Breast epithelium (tissue), 4 donors: ENCODE measurements around the gene VPS13D. TPM values are rescaled to one million over a fixed set of nuclear protein-coding genes. Genes with fewer than 3 reads are reported as not detected.
"Not testable (repeated sequence)": the region's sequence is repeated elsewhere in the genome, so short reads cannot be mapped to it uniquely, and the experiment has no call there.

Experiments
- DNase-seq, 2 donors: peaks; one replicate each; pipeline ENCODE4 v3.0.0-alpha.2; 2019; ENCODE audit warnings: low spot score in 2 of 2
- H3K27ac ChIP-seq, 2 donors: fragments of 200-600 bp; sonication (generic) in 1 of 2; one replicate each; pipeline ENCODE4 v1.5.1; 2016 to 2019; ENCODE audit warnings: mild to moderate bottlenecking in 1 of 2
- H3K27me3 ChIP-seq, 2 donors: fragments of 200-600 bp; sonication (generic) in 1 of 2; one replicate each; pipeline versions ENCODE4 v1.5.1 to v1.6.0; 2017 to 2019; ENCODE audit warnings: control low read depth in 1 of 2, mild to moderate bottlenecking in 1 of 2
- H3K36me3 ChIP-seq: fragments of 200-600 bp; one replicate; pipeline ENCODE4 v1.5.1; 2019
- H3K4me1 ChIP-seq, 2 donors: fragments of 200-600 bp; sonication (generic); one replicate each; pipeline ENCODE4 v1.5.1; 2016 to 2019; ENCODE audit warnings: control low read depth in 1 of 2
- H3K4me3 ChIP-seq, 3 donors: fragments of 200-600 bp; sonication (generic); 1 replicate in 2 of 3; 2 replicates in 1 of 3; pipeline ENCODE4 v1.5.1; 2016 to 2019; ENCODE audit warnings: mild to moderate bottlenecking in 3 of 3, moderate library complexity in 2 of 3
- H3K9me3 ChIP-seq, 2 donors: fragments of 200-600 bp; sonication (generic) in 1 of 2; one replicate each; pipeline ENCODE4 v1.5.1; 2016 to 2019; ENCODE audit warnings: control low read depth in 1 of 2
- CTCF ChIP-seq, 3 donors: fragments of 450-650 bp; IDR thresholded peaks; one replicate each; pipeline ENCODE4 v1.5.1; 2016 to 2017; ENCODE audit warnings: antibody characterized with exemption in 3 of 3, mild to moderate bottlenecking in 3 of 3, moderate library complexity in 3 of 3
- POLR2A ChIP-seq: fragments of 450-650 bp; IDR thresholded peaks from one replicate; pipeline ENCODE4 v1.6.1; 2016; ENCODE audit warnings: antibody characterized with exemption, mild to moderate bottlenecking, moderate library complexity
- POLR2AphosphoS5 ChIP-seq, 3 donors: sonication (generic); formaldehyde crosslinking; IDR thresholded peaks; one replicate each; pipeline ENCODE4 v1.6.1; 2017; ENCODE audit warnings: antibody characterized with exemption in 3 of 3
- intact Hi-C: fragments of 100-400 bp; cut with DNase I; formaldehyde crosslinking; loops from one replicate; pipeline ENCODE4 v1.15.1; 2023; ENCODE audit warnings: low total_unique reads
- total RNA-seq, 3 donors: library from RNA; depleted of rRNA; stranded (reverse); fragments of >200 nt; gene quantifications; one replicate each; pipeline ENCODE4 v1.1.0, GENCODE V29; 2016

VPS13D gene
- total RNA-seq, 3 donors from 2014 or later: 73.9 to 115 (median 96.4) TPM

- Histone ChIP-seq H3K9me3 (no peaks in the 10 kb centered on the region), H3K4me3 (peak overlapping the region in 1 of 3 donors; percentile 17), H3K27me3 (no peaks in the 10 kb centered on the region), H3K27ac (peak overlapping the region; percentile 8 to 64), H3K4me1 (no peaks in the 10 kb centered on the region), H3K36me3 (no peaks in the 10 kb centered on the region)
- TF ChIP-seq CTCF (IDR thresholded peaks at IDR 0.05) (no peak), POLR2A (no peak), POLR2AphosphoS5 (IDR thresholded peaks at IDR 0.05) (peak in 2 of 3 donors; percentile 63 to 66)
- no peak for DNase-seq
- intact Hi-C loops: no loop called here
Observed at GRCh38 chr1:12518931-12519692, 289.3 kb downstream of the VPS13D start.

DNA sequence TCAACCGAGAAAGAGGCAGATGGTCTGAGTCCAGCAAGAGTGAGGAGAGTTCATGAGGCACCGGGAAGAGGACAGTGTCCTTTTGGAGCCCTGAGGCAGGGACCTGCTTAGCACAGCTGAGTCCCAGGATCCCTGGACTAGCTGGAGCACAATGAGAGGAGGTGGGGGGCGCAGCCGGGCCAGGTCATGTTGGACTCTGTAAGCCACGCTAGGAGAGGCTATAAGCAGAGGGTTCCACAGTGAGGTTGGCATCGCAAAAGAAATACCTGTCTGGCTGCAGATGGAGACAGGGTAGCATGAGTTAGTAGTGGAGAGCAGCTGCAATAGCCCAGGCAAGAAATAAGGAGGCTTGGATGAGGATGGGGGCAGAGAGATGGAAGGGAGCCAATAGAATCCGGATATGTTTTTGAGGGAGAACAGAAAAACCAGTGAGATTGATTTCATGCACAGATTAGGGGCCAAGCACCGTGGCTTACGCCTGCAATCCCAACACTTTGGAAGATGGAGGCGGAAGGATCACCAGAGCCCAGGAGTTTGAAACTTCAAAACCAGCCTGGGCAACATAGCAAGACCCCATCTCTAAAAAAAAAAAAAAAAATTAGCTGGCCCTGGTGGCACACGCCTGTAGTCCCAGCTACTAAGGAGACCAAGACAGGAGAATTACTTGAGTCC lies 290.0 kb downstream of the VPS13D start:
- intact Hi-C loops: no loop called here
- DNase-seq: no peak
- TF ChIP-seq POLR2A (no peak), CTCF (IDR thresholded peaks at IDR 0.05) (no peak), POLR2AphosphoS5 (IDR thresholded peaks at IDR 0.05) (no peak)
- Histone ChIP-seq H3K9me3 (no peaks in the 10 kb centered on the region), H3K27ac (peak overlapping the region in 1 of 2 donors; percentile 64), H3K4me3 (no peak overlapping the region), H3K36me3 (no peaks in the 10 kb centered on the region), H3K4me1 (no peaks in the 10 kb centered on the region), H3K27me3 (no peaks in the 10 kb centered on the region)

- no peak overlapping the region for H3K4me3 ChIP-seq
- H3K36me3 ChIP-seq: no peaks in the 10 kb centered on the region
- no peaks in the 10 kb centered on the region for H3K9me3 ChIP-seq
- no peak for TF ChIP-seq POLR2AphosphoS5 (IDR thresholded peaks at IDR 0.05)
- TF ChIP-seq POLR2A: no peak
- no peak for TF ChIP-seq CTCF (IDR thresholded peaks at IDR 0.05)
- no peaks in the 10 kb centered on the region for H3K4me1 ChIP-seq
- H3K27me3 ChIP-seq: no peaks in the 10 kb centered on the region
- no peak overlapping the region for H3K27ac ChIP-seq
- DNase-seq: no peak
- intact Hi-C loops: no loop called here
Observed at GRCh38 chr1:12521096-12521495, 291.3 kb downstream of the VPS13D start.

GRCh38 chr1:12522780-12523179 lies 292.9 kb downstream of the VPS13D start:
- H3K27ac ChIP-seq, H3K4me3 ChIP-seq, DNase-seq, H3K9me3 ChIP-seq, intact Hi-C loops, H3K27me3 ChIP-seq, H3K4me1 ChIP-seq, H3K36me3 ChIP-seq: not testable (repeated sequence)

GRCh38 chr1:12524266-12524665 lies 294.4 kb downstream of the VPS13D start:
- no peak overlapping the region for H3K27ac ChIP-seq
- H3K4me3 ChIP-seq: no peak overlapping the region
- intact Hi-C loops: no loop called here
- DNase-seq: no peak
- H3K27me3 ChIP-seq: no peaks in the 10 kb centered on the region
- H3K9me3 ChIP-seq: no peaks in the 10 kb centered on the region
- TF ChIP-seq POLR2A: no peak
- no peak for TF ChIP-seq POLR2AphosphoS5 (IDR thresholded peaks at IDR 0.05)
- no peak for TF ChIP-seq CTCF (IDR thresholded peaks at IDR 0.05)
- H3K36me3 ChIP-seq: no peaks in the 10 kb centered on the region
- H3K4me1 ChIP-seq: no peaks in the 10 kb centered on the region
